NB4 (cell line): Measurements from ENCODE around the gene SEMA6D.

Experiments used
- DNase-seq: peaks from one replicate; pipeline ENCODE4 v3.0.0; 2010; ENCODE audit warnings: low read depth
- H3K4me3 ChIP-seq: one replicate; pipeline ENCODE4 v1.5.1; 2011; ENCODE audit warnings: mild to moderate bottlenecking, low read depth, low read length, moderate library complexity
- MYC ChIP-seq: IDR thresholded peaks from 2 replicates; pipeline ENCODE4 v1.6.1; 2011; ENCODE audit warnings: low read depth, low read length
- POLR2A ChIP-seq: IDR thresholded peaks from 2 replicates; pipeline ENCODE4 v1.6.1; 2011; ENCODE audit warnings: mild to moderate bottlenecking; ENCODE audit not compliant: insufficient read length; ENCODE audit errors: extremely low read depth
- TF ChIP-seq, protein P1 (sequence below): IDR thresholded peaks from one replicate; pipeline ENCODE4 v1.5.1; 2012; ENCODE audit warnings: low read depth, low read length
- TF ChIP-seq, protein P2 (sequence below): IDR thresholded peaks from 2 replicates; pipeline ENCODE4 v1.6.1; 2011; ENCODE audit warnings: low read depth, low read length

The SEMA6D gene

DNA sequence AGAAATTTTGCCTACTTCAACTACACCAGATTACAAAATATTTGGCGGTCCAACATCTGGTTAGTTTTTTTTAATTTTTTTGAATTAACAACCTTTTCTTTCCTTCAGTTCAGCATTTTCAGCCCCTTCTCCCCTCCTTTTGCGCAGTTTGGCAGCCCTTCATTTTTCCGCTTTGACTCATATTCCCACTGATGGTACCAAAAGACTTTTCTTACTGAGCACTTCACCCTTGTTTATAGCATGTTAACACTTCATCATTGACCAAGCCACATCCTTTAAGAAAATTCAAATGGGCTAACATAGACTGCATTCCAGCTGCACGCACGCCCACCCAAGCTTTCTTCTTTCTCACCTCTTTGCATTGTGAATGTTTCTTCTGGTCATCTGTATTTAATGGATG is 49.7 kb downstream of the SEMA6D start:
- H3K4me3 ChIP-seq, result no peak overlapping the region
- no peak for DNase-seq
- TF ChIP-seq, protein P1, sequence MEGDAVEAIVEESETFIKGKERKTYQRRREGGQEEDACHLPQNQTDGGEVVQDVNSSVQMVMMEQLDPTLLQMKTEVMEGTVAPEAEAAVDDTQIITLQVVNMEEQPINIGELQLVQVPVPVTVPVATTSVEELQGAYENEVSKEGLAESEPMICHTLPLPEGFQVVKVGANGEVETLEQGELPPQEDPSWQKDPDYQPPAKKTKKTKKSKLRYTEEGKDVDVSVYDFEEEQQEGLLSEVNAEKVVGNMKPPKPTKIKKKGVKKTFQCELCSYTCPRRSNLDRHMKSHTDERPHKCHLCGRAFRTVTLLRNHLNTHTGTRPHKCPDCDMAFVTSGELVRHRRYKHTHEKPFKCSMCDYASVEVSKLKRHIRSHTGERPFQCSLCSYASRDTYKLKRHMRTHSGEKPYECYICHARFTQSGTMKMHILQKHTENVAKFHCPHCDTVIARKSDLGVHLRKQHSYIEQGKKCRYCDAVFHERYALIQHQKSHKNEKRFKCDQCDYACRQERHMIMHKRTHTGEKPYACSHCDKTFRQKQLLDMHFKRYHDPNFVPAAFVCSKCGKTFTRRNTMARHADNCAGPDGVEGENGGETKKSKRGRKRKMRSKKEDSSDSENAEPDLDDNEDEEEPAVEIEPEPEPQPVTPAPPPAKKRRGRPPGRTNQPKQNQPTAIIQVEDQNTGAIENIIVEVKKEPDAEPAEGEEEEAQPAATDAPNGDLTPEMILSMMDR, result no peak
- TF ChIP-seq MYC (no peak), POLR2A (no peak)
- TF ChIP-seq, protein P2, sequence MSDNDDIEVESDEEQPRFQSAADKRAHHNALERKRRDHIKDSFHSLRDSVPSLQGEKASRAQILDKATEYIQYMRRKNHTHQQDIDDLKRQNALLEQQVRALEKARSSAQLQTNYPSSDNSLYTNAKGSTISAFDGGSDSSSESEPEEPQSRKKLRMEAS, result no peak

DNA sequence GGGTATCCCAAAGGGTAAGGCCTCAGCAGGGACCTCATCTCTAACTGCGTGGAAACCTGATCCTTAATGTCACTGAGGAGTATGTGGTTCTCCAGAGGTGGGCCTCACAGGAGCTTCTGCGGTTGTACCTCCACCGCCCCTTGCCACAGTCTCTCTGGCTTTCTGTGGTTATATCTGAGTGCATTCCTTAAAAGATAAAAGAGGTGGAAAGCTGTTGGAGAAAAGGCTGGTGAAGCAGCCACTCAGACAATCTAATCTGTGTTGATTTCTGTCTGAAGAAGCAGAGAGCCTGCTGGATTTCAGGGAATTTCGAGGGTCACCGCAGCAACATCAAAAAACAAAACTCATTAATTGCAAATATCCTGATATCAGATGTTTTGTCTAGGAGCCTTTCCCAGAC is 51.4 kb downstream of the SEMA6D start:
- DNase-seq, result no peak
- TF ChIP-seq MYC, result no peak
- H3K4me3 ChIP-seq, result no peak overlapping the region

DNA sequence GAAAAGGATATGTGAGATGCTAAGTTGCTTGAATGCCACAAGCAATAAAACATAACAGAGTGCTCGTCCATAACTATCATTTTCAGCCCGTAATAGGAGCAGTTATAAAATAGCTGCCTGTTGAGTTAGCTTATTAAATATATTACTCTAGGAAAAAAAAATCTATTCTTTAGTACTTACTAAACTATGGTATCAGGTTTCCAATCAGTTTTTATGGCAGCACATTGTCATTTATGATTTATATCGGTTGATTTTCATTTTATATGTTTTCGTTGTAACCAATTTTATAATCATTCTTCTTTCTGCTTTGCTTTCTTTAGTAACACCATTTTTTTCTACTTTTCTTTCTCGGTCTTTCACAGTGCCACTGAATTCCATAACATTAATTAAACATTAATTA is 51.9 kb downstream of the SEMA6D start:
- TF ChIP-seq, protein P1, result no peak
- TF ChIP-seq POLR2A (no peak), MYC (no peak)
- TF ChIP-seq, protein P2, result no peak
- no peak for DNase-seq
- H3K4me3 ChIP-seq, result no peak overlapping the region

DNA sequence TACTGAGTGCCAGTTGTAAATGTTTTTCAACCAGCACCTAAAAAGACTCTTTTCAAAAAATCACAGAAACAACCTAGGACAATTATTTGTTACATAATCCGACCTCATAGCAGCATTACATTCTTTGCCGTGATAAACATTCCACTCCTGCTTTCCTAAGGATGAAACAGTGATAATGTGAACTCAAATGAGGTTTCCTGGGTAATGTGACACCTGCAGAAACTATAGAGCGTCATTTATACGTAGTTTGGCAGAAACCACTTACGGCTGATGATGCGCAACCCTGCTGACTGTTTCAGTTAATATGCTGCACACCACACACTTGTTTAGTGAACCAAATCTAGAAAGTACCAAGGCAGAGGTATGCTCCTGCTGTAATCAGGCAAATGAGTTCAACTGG is 55.8 kb downstream of the SEMA6D start:
- DNase-seq, result no peak
- TF ChIP-seq, protein P1, result no peak
- TF ChIP-seq POLR2A, result no peak
- TF ChIP-seq MYC, result no peak
- TF ChIP-seq, protein P2, result no peak

DNA sequence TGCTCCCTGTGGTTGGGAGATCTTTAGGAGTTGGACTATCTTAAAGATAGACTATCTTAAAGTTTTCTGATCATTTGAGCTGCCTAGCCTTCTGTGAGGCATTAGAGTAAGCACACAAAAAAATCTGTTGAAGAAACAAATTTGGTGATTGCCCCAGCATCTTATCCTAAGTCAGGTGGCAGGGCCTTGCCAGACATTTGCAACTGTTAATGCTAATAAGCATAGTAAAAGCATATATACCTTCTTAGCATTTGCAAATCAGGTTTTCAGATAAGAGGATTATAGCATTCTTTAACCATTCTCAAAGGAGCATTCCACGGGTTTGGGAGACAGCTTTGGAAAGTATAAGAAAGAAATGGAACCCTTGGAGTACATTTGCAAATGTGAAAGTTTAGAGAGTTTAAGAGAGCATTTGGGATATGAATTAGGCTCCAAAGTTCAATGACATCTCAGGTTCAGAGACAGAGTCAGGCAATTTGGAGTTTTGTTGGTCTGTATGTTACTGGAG is 61.0 kb downstream of the SEMA6D start:
- no peak for DNase-seq
- no peak overlapping the region for H3K4me3 ChIP-seq
- no peak for TF ChIP-seq MYC
- TF ChIP-seq, protein P2, result no peak
- TF ChIP-seq, protein P1, result no peak
- TF ChIP-seq POLR2A, result no peak

More for the DNA sequence above, 55.8 kb downstream of the SEMA6D start:
- H3K4me3 ChIP-seq, result no peak overlapping the region

DNA sequence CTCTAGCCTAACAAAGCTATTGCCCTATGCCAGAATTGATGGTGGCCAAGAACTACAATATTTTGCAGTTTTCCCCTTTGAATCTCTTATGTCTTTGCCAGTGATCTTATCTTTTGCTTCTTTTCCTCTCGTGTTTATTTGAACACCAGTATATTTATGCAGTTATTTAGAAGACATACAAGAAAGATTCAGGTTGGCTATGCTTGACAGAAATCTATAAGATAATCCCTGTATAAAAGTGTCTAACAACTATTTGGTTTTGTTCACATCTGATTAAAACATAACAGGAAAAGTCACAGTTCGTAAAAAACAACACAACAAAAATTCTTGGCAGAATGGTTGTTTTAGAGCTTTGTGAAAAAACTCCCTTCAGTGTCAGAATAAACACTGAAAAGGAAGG is 63.7 kb downstream of the SEMA6D start:
- no peak for TF ChIP-seq POLR2A
- TF ChIP-seq, protein P2, result no peak
- TF ChIP-seq, protein P1, result no peak
- TF ChIP-seq MYC, result no peak
- no peak overlapping the region for H3K4me3 ChIP-seq
- DNase-seq, result no peak
